DMS153 treated with DMSO at 0.1 percent for 48 hours (cell line): ENCODE results near the gene NOC4L.

Experiments
- DNase-seq: peaks from one replicate; lab custom pipeline; 2025; ENCODE audit not compliant: unreplicated experiment; lab: John Stamatoyannopoulos, UW

The NOC4L gene

GRCh38 chr12:132154941-132155770, 10.9 kb downstream of the NOC4L start:
- peak; percentile 32 for DNase-seq

GRCh38 chr12:132155771-132156572, 11.7 kb downstream of the NOC4L start:
- no peak for DNase-seq

GRCh38 chr12:132156573-132157325, 12.5 kb downstream of the NOC4L start:
- DNase-seq: no peak

GRCh38 chr12:132157733-132158409, 13.6 kb downstream of the NOC4L start:
- DNase-seq: no peak

- DNase-seq: peak; percentile 38
These were observed 14.7 kb downstream of the NOC4L start for GRCh38 chr12:132158677-132159554.

- DNase-seq: no peak
These were observed 15.3 kb downstream of the NOC4L start for GRCh38 chr12:132159555-132160003.

- no peak for DNase-seq
These were observed 15.8 kb downstream of the NOC4L start for GRCh38 chr12:132160016-132160415.

GRCh38 chr12:132160601-132161035, 16.4 kb downstream of the NOC4L start:
- no peak for DNase-seq

GRCh38 chr12:132161036-132161781, 17.0 kb downstream of the NOC4L start:
- no peak for DNase-seq

- DNase-seq: no peak
These were observed 17.7 kb downstream of the NOC4L start for GRCh38 chr12:132161796-132162507.

- DNase-seq: peak; percentile 24
These were observed 18.3 kb downstream of the NOC4L start for GRCh38 chr12:132162508-132163031.

GRCh38 chr12:132163041-132163910, 19.0 kb downstream of the NOC4L start:
- DNase-seq: no peak

GRCh38 chr12:132163911-132164288, 19.6 kb downstream of the NOC4L start:
- no peak for DNase-seq

GRCh38 chr12:132164426-132164825, 20.2 kb downstream of the NOC4L start:
- no peak for DNase-seq

- DNase-seq: no peak
These were observed 21.3 kb downstream of the NOC4L start for GRCh38 chr12:132165584-132165983.

- no peak for DNase-seq
These were observed 21.8 kb downstream of the NOC4L start for GRCh38 chr12:132166093-132166492.
